ENCODE measurements around the gene PLXNA4. TPM values are rescaled to one million over a fixed set of nuclear protein-coding genes. Genes with fewer than 3 reads are reported as not detected.

The PLXNA4 gene
- total RNA-seq, 1 donor from 2014 or later = 5.8 TPM

GRCh38 chr7:132207211-132207610, 369.1 kb downstream of the PLXNA4 start:
- DNase-seq (ENCODE audit: low spot score) = no peak

- no peak for DNase-seq (ENCODE audit: low spot score)
Observed at GRCh38 chr7:132206594-132206993, 369.7 kb downstream of the PLXNA4 start.

GRCh38 chr7:132205509-132205908, 370.8 kb downstream of the PLXNA4 start:
- no peak for DNase-seq (ENCODE audit: low spot score)

- no peak for DNase-seq (ENCODE audit: low spot score)
Observed at GRCh38 chr7:132203021-132203420, 373.2 kb downstream of the PLXNA4 start.

- no peak for DNase-seq (ENCODE audit: low spot score)
Observed at GRCh38 chr7:132202541-132202940, 373.7 kb downstream of the PLXNA4 start.

- no peak for DNase-seq (ENCODE audit: low spot score)
Observed at GRCh38 chr7:132200141-132200540, 376.1 kb downstream of the PLXNA4 start.

GRCh38 chr7:132199626-132200025, 376.6 kb downstream of the PLXNA4 start:
- DNase-seq (ENCODE audit: low spot score) = no peak

- DNase-seq (ENCODE audit: low spot score) = no peak
Observed at GRCh38 chr7:132197772-132198171, 378.5 kb downstream of the PLXNA4 start.

- DNase-seq (ENCODE audit: low spot score) = no peak
Observed at GRCh38 chr7:132193898-132194297, 382.4 kb downstream of the PLXNA4 start.

- no peak for DNase-seq (ENCODE audit: low spot score)
Observed at GRCh38 chr7:132192809-132193208, 383.5 kb downstream of the PLXNA4 start.

GRCh38 chr7:132191418-132191817, 384.9 kb downstream of the PLXNA4 start:
- no peak for DNase-seq (ENCODE audit: low spot score)

- DNase-seq (ENCODE audit: low spot score) = no peak
Observed at GRCh38 chr7:132190683-132191082, 385.6 kb downstream of the PLXNA4 start.

GRCh38 chr7:132189881-132190280, 386.4 kb downstream of the PLXNA4 start:
- DNase-seq (ENCODE audit: low spot score) = no peak

GRCh38 chr7:132187869-132188789, 388.1 kb downstream of the PLXNA4 start:
- no peak for DNase-seq (ENCODE audit: low spot score)

GRCh38 chr7:132187391-132187790, 388.9 kb downstream of the PLXNA4 start:
- DNase-seq (ENCODE audit: low spot score) = no peak

GRCh38 chr7:132185150-132185549, 391.1 kb downstream of the PLXNA4 start:
- DNase-seq (ENCODE audit: low spot score) = no peak

GRCh38 chr7:132183781-132184380, 392.4 kb downstream of the PLXNA4 start:
- no peak for DNase-seq (ENCODE audit: low spot score)

GRCh38 chr7:132182992-132183391, 393.3 kb downstream of the PLXNA4 start:
- DNase-seq (ENCODE audit: low spot score) = no peak

- no peak for DNase-seq (ENCODE audit: low spot score)
Observed at GRCh38 chr7:132181946-132182685, 394.2 kb downstream of the PLXNA4 start.

GRCh38 chr7:132181371-132181770, 394.9 kb downstream of the PLXNA4 start:
- no peak for DNase-seq (ENCODE audit: low spot score)

GRCh38 chr7:132180481-132180880, 395.8 kb downstream of the PLXNA4 start:
- no peak for DNase-seq (ENCODE audit: low spot score)

GRCh38 chr7:132179681-132180080, 396.6 kb downstream of the PLXNA4 start:
- DNase-seq (ENCODE audit: low spot score) = no peak

- DNase-seq (ENCODE audit: low spot score) = no peak
Observed at GRCh38 chr7:132179080-132179430, 397.2 kb downstream of the PLXNA4 start.
